ENCODE results near the gene PARVG. TPM values are rescaled to one million over a fixed set of nuclear protein-coding genes. Genes with fewer than 3 reads are reported as not detected.

The PARVG gene
- total and polyA plus RNA-seq, 2 of the 8 experiments (the other 6 are each of a cell fraction or from before 2014, with no cell fraction given): 0.37 to 1.5 TPM

DNA sequence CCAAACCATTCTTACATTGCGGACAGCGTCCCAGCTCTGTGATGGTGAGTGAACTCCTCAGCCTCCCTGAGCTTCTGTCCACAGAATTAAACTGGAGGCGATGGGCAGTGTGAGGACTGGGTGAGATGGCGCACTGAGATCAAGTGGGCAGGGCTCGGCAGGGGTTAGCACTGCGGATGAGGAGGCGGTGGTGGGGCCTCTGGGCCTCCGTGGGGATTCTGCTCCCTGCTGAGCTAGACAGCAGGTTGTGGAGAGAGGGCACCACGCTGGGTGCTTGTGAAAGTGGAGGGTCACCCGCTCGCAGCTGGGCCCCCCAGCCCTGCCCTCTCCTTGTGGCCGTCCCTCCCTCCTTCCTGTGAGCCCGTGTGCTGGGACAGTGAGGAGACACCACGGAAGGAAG, 25.6 kb upstream of the PARVG start:
- Histone ChIP-seq H4K20me1 (replicated peaks in 1 of 2; ENCODE audit: control insufficient read depth in 1 of 2, insufficient read depth in 2 of 2, low read length in 2 of 2) (no peaks in the 10 kb centered on the region), H3K79me2 (ENCODE audit: control insufficient read depth in 1 of 2, insufficient read depth in 2 of 2, low read length in 2 of 2) (no peaks in the 10 kb centered on the region), H4K8ac (ENCODE audit: extremely low read depth, insufficient read depth, low read length) (no peak overlapping the region), H3K56ac (replicated peaks; ENCODE audit: insufficient read length, low read depth, low read length) (peak overlapping the region; percentile 91), H2AK5ac (ENCODE audit: low read depth, low read length) (peak overlapping the region; percentile 99; the same call in 1 of the 2 replicates), H3K36me3 (ENCODE audit: control insufficient read depth in 2 of 4, insufficient read depth in 4 of 4, low read length in 3 of 4) (no peaks in the 10 kb centered on the region; a peak in 1 of 8 replicates), H2BK20ac (ENCODE audit: low read length) (peak overlapping the region; percentile 38), H3K27me3 (replicated peaks in 1 of 4; ENCODE audit: control insufficient read depth in 3 of 4, extremely low read depth in 1 of 4, insufficient read depth in 3 of 4, low read length in 3 of 4) (no peaks in the 10 kb centered on the region), H3K4me2 (ENCODE audit: insufficient read depth in 1 of 2, low read depth in 2 of 2, low read length in 2 of 2) (no peak overlapping the region), H2BK15ac (ENCODE audit: low read length) (peak overlapping the region; percentile 61; the same call in 1 of the 2 replicates), H2BK120ac (replicated peaks; ENCODE audit: low read depth, low read length) (no peak overlapping the region), H4K5ac (ENCODE audit: insufficient read length, low read depth, low read length) (no peak overlapping the region), H4K91ac (replicated peaks; ENCODE audit: insufficient read length, low read length) (peak overlapping the region; percentile 94), H2AFZ (ENCODE audit: low read length) (no peak overlapping the region), H3K4me1 (replicated peaks in 1 of 4; ENCODE audit: control insufficient read depth in 3 of 4, insufficient read depth in 4 of 4, low read length in 3 of 4) (peaks cover 4 to 18% (median 12%) of the 10 kb centered on the region in 4 experiments; a peak in 6 of 7 replicates), H3K27ac (ENCODE audit: low read depth, low read length) (no peak overlapping the region), H3K4ac (replicated peaks; ENCODE audit: insufficient read length, low read depth, low read length) (no peak overlapping the region), H3K23me2 (ENCODE audit: low read depth, low read length) (peaks cover 8% of the 10 kb centered on the region; the same call in 1 of the 2 replicates), H3K14ac (ENCODE audit: insufficient read length) (no peak overlapping the region), H3K4me3 (ENCODE audit: extremely low read depth in 1 of 4, insufficient read depth in 2 of 4, low read depth in 3 of 4, low read length in 4 of 4) (no peak overlapping the region), H2BK5ac (ENCODE audit: low read depth, low read length) (peak overlapping the region; percentile 86; the same call in 1 of the 2 replicates), H3K23ac (ENCODE audit: insufficient read length) (no peak overlapping the region), H3K18ac (ENCODE audit: extremely low read depth, low read length) (peak overlapping the region; percentile 15), H3K9ac (replicated peaks in 1 of 4; ENCODE audit: extremely low read depth in 1 of 4, low read depth in 3 of 4, low read length in 3 of 4) (no peak overlapping the region; a peak in 1 of 7 replicates), H3K9me3 (ENCODE audit: insufficient read depth in 2 of 2, low read depth in 1 of 2, low read length in 1 of 2) (no peaks in the 10 kb centered on the region), H3K79me1 (ENCODE audit: low read depth, low read length) (no peaks in the 10 kb centered on the region; the same call in 1 of the 2 replicates), H2BK12ac (ENCODE audit: low read depth, low read length) (peak overlapping the region; percentile 98)
- no peak for DNase-seq (ENCODE audit: low read depth in 1 of 2, low spot score in 2 of 2)
- 95% methylated on average over 12 of the region's 14 CpGs; no CpG with 5 or more reads in 1 of the 2 experiments for WGBS, 2 experiments (ENCODE audit: extremely low coverage in 1 of 2, insufficient coverage in 1 of 2, insufficient read length in 1 of 2, insufficient replicate concordance in 2 of 2, low coverage in 1 of 2, low lambda C conversion rate in 2 of 2, missing lambda C conversion rate in 1 of 2)
- FAIRE-seq: no peak
- ChIA-PET POLR2A (ENCODE audit: partially characterized antibody) (interaction anchor here (1.0 to 1.2 kb wide), 2 partner anchors 8 to 59 kb away, joined by 3 read pairs; no protein-coding TSS in a partner anchor), CTCF (ENCODE audit: partially characterized antibody) (interaction anchor here (0.6 to 1.1 kb wide), 4 partner anchors 8 to 177 kb away, joined by 3 to 4 read pairs (median 3); no protein-coding TSS in a partner anchor)
- no peak for TF ChIP-seq CHD2 (IDR thresholded peaks at IDR 0.05; ENCODE audit: low read length)
- TF ChIP-seq EGR1 (IDR thresholded peaks at IDR 0.05; ENCODE audit: borderline replicate concordance, low read depth, low read length): no peak
- TF ChIP-seq, protein P1, sequence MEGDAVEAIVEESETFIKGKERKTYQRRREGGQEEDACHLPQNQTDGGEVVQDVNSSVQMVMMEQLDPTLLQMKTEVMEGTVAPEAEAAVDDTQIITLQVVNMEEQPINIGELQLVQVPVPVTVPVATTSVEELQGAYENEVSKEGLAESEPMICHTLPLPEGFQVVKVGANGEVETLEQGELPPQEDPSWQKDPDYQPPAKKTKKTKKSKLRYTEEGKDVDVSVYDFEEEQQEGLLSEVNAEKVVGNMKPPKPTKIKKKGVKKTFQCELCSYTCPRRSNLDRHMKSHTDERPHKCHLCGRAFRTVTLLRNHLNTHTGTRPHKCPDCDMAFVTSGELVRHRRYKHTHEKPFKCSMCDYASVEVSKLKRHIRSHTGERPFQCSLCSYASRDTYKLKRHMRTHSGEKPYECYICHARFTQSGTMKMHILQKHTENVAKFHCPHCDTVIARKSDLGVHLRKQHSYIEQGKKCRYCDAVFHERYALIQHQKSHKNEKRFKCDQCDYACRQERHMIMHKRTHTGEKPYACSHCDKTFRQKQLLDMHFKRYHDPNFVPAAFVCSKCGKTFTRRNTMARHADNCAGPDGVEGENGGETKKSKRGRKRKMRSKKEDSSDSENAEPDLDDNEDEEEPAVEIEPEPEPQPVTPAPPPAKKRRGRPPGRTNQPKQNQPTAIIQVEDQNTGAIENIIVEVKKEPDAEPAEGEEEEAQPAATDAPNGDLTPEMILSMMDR (IDR thresholded peaks at IDR 0.05; ENCODE audit: control extremely low read depth in 1 of 3, insufficient read depth in 1 of 3, low read depth in 1 of 3, low read length in 3 of 3): no peak
- no peak for TF ChIP-seq GTF2F1 (IDR thresholded peaks at IDR 0.05; ENCODE audit: borderline replicate concordance, low read depth, low read length)
- TF ChIP-seq BACH1 (IDR thresholded peaks at IDR 0.05; ENCODE audit: low read length): no peak
- TF ChIP-seq SRF (IDR thresholded peaks at IDR 0.05; ENCODE audit: low read depth, low read length): no peak
- no peak for TF ChIP-seq SIX5 (IDR thresholded peaks at IDR 0.05; ENCODE audit: low read depth, low read length)
